Mucosa of descending colon (tissue), 3 donors: Measurements from ENCODE around the gene PIK3AP1. TPM values are rescaled to one million over a fixed set of nuclear protein-coding genes. Genes with fewer than 3 reads are reported as not detected.
A peak's percentile ranks its signal among the peaks of the same experiment; 100 is the strongest.

Experiments used
- ATAC-seq: fragments of 200-7000 bp; cut with Tn5 transposase; one replicate; pipeline ENCODE4 v1.9.1; 2020; ENCODE audit warnings: mild to moderate bottlenecking, moderate library complexity
- DNase-seq, 3 donors: peaks; one replicate each; pipeline ENCODE4 v3.0.0-alpha.2; 2020
- H3K36me3 ChIP-seq: fragments of 200-600 bp; one replicate; pipeline ENCODE4 v1.8.0; 2021; ENCODE audit warnings: low read depth, mild to moderate bottlenecking
- H3K4me1 ChIP-seq: fragments of 200-600 bp; one replicate; pipeline ENCODE4 v1.8.0; 2021; ENCODE audit warnings: low read depth, mild to moderate bottlenecking
- H3K4me3 ChIP-seq: fragments of 200-600 bp; one replicate; pipeline ENCODE4 v1.8.0; 2021; ENCODE audit warnings: mild to moderate bottlenecking
- H3K9me3 ChIP-seq: fragments of 200-600 bp; one replicate; pipeline ENCODE4 v1.8.0; 2021; ENCODE audit warnings: mild to moderate bottlenecking
- intact Hi-C, 2 donors: fragments of 100-400 bp; cut with DNase I in 1 of 2; cut with micrococcal nuclease in 1 of 2; formaldehyde crosslinking; loops; one replicate each; pipeline versions ENCODE4 v1.11.0 to v1.11.1; 2022; cut with DNase I, micrococcal nuclease
- long read RNA-seq, 2 donors: library from polyadenylated mRNA; unstranded; transcript quantifications; one replicate each; pipeline ENCODE4 v2.0.0, GENCODE V29; 2019 to 2021
- total RNA-seq, 3 donors: library from RNA; stranded (reverse); fragmentation: NEBNext Ultra II Directional in 2 of 3; extraction: Animal tissue kit (Norgen Biotek cat#: 25700) in 2 of 3; gene quantifications; one replicate each; pipeline versions ENCODE4 v1.2.1 to v1.2.4, GENCODE V29; 2021 to 2023
- TF ChIP-seq, protein P1 (sequence below): fragments of 200-600 bp; IDR thresholded peaks from one replicate; pipeline ENCODE4 v1.8.0; 2022; ENCODE audit warnings: antibody characterized with exemption, mild to moderate bottlenecking
- donor health status: DM: no; HTN: no; CAD: no; lungs with moderate emphysema.
- donor health status: DM: no; HTN: no; CAD: no.
- donor health status: DM: no; HTN: yes; CAD: no.

PIK3AP1 gene, protein sequence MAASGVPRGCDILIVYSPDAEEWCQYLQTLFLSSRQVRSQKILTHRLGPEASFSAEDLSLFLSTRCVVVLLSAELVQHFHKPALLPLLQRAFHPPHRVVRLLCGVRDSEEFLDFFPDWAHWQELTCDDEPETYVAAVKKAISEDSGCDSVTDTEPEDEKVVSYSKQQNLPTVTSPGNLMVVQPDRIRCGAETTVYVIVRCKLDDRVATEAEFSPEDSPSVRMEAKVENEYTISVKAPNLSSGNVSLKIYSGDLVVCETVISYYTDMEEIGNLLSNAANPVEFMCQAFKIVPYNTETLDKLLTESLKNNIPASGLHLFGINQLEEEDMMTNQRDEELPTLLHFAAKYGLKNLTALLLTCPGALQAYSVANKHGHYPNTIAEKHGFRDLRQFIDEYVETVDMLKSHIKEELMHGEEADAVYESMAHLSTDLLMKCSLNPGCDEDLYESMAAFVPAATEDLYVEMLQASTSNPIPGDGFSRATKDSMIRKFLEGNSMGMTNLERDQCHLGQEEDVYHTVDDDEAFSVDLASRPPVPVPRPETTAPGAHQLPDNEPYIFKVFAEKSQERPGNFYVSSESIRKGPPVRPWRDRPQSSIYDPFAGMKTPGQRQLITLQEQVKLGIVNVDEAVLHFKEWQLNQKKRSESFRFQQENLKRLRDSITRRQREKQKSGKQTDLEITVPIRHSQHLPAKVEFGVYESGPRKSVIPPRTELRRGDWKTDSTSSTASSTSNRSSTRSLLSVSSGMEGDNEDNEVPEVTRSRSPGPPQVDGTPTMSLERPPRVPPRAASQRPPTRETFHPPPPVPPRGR
- total RNA-seq = 10 to 100 TPM; 10.4 to 19.8 (median 13.2) TPM
- long read RNA-seq, donor 1, full-length matches to known transcripts = 5 of 9 reads
- long read RNA-seq, donor 1, partial matches to known transcripts = 2 of 9 reads
- long read RNA-seq, donor 1, other reads (novel, unspliced or antisense) = 2 of 9 reads
- long read RNA-seq, donor 2 = 0 reads

DNA sequence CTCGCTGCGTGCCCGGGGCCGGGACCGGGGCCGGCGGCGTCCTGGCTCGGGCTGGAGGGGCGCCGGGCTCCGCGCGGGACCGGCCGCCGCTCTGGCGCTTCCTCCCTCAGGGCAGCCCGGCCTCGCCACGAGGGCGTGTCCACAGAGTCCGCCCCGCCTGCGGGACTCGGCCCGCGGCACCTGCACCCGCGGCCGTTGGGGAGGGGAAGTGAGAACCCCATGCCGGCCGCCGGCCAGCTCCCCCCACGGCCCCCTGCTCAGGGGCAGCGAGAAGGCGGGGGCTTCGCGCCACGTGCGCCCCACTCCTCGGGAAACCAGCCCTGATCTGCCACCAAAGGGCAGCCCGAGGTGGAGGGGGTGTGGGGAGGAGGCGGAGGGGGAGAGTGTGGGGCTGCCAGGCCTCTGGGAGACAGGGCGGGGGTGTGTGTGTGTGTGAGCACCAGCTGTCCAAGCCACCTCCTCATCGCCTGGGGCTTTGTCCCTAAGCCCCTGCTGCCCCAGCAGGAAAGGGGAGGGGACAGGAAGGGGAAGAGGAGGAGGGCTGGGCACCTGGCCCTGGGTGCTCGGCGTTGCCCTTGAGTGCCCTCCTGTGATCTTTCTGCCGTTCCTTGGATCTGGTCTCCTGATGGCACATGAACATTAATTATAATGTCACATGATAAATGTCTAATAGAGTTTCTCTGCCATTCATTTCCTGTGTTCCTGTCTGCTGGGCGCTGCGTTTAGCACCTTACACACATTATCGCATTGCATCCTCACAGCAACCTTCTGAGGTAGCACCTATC lies at the start of gene PIK3AP1:
Gene PIK3AP1, minus strand, starts transcription at position 93 of the 785 bp plus-strand sequence. CDS start 120 bp downstream, outside the sequence.
- intact Hi-C loops = no loop called here
- no peaks in the 10 kb centered on the region for H3K36me3 ChIP-seq
- ATAC-seq (peak; percentile 92), DNase-seq (peak; percentile 71 to 88 (median 86))
- H3K4me3 ChIP-seq = peak within 1 kb of the TSS; percentile 38
- peaks cover 13% of the 10 kb centered on the region for H3K4me1 ChIP-seq
- TF ChIP-seq, protein P1, sequence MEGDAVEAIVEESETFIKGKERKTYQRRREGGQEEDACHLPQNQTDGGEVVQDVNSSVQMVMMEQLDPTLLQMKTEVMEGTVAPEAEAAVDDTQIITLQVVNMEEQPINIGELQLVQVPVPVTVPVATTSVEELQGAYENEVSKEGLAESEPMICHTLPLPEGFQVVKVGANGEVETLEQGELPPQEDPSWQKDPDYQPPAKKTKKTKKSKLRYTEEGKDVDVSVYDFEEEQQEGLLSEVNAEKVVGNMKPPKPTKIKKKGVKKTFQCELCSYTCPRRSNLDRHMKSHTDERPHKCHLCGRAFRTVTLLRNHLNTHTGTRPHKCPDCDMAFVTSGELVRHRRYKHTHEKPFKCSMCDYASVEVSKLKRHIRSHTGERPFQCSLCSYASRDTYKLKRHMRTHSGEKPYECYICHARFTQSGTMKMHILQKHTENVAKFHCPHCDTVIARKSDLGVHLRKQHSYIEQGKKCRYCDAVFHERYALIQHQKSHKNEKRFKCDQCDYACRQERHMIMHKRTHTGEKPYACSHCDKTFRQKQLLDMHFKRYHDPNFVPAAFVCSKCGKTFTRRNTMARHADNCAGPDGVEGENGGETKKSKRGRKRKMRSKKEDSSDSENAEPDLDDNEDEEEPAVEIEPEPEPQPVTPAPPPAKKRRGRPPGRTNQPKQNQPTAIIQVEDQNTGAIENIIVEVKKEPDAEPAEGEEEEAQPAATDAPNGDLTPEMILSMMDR = no peak
- no peaks in the 10 kb centered on the region for H3K9me3 ChIP-seq

DNA sequence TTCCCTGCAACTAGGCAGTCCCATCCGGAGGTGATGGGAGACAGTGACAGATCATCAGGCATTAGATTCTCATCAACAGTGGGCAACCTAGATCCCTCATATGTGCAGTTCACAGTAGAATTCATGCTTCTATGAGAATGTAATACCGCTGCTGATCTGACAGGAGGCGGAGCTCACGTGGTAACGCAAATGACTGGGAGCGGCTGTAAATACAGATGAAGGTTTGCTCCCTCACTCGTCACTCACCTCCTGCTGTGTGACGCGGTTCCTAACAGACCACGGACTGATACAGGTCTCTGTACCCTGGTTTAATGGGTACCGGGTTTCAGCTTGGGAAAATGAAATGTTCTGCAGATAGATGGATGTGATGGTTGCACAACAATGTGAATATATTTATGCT lies 47.8 kb upstream of the PIK3AP1 start:
- Histone ChIP-seq H3K9me3 (peaks cover 8% of the 10 kb centered on the region), H3K4me1 (peaks cover 3% of the 10 kb centered on the region), H3K4me3 (no peak overlapping the region), H3K36me3 (no peaks in the 10 kb centered on the region)
- intact Hi-C loops = loop anchor here in 1 of 2 donors (5.0 kb wide), 1 partner anchor 64 kb away; the partner anchor contains the start of gene LCOR
- TF ChIP-seq, protein P1 = no peak
- DNase-seq = peak; percentile 55
- peak; percentile 49 for ATAC-seq

DNA sequence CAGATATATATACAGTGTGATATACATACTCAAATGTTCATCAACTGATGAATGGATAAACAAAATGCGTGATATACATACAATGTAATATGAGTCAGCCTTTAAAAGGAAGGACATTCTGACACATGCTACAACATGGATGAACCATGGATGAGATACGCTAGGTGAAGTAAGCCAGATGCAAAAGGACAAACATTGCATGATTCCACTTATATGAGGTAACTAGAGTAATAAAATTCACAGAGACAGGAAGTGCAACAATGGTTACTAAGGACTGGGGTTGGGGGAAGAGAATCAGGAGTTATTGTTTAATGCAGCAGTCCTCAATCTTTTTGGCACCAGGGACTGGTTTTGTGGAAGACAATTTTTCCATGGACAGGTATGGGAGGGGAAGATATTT lies 47.3 kb upstream of the PIK3AP1 start:
- DNase-seq (no peak), ATAC-seq (peak; percentile 84)
- intact Hi-C loops = loop anchor here in 1 of 2 donors (5.0 kb wide), 1 partner anchor 65 kb away; the partner anchor contains the start of gene LCOR
- H3K4me1 ChIP-seq = peaks cover 3% of the 10 kb centered on the region
- H3K4me3 ChIP-seq = no peak overlapping the region
- TF ChIP-seq, protein P1 = no peak
- H3K9me3 ChIP-seq = peaks cover 8% of the 10 kb centered on the region
- no peaks in the 10 kb centered on the region for H3K36me3 ChIP-seq

DNA sequence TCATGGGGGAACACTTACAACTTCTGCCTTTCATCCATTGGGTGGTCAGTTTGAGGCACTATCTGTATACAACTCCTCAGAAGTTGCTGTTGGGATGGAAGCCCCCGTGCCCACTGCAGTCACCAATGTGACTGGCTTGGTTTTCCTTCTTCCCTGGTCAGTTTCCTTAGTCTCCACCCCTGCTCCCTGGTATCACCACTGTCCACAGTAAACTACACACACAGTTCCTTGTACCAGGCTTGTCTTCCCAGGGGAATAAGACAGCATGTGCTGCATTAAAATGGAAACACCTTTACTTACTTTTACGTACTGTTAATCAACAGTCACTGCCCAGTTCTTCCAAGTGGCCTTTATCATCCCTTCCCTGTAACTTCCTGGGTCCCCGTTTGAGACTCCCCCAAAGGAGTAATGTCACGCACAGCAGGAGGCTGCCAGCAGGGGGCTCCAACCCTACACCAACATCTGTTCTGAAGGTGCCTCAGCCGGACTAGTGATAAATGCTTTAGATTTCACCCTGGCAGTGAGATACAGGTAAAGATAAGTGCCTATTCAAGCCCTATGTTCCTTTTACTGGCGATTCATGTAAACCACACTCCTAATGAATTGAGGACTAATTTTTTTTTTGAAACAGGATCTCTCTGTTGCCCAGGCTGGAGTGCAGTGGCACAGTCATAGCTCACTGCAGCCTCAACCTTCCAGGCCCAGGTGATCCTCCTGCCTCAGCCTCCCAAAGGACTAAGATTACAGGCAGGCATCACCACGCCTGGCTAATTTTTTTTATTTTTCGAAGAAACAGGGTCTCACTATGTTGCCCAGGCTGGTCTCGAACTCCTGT lies 45.3 kb upstream of the PIK3AP1 start:
- ATAC-seq (peak; percentile 87), DNase-seq (peak; percentile 81 to 94 (median 89))
- TF ChIP-seq, protein P1 = peak; percentile 74
- intact Hi-C loops = loop anchor here in 1 of 2 donors (5.0 kb wide), 1 partner anchor 67 kb away; the partner anchor contains the start of gene LCOR
- Histone ChIP-seq H3K36me3 (no peaks in the 10 kb centered on the region), H3K4me1 (peaks cover 3% of the 10 kb centered on the region), H3K9me3 (no peaks in the 10 kb centered on the region), H3K4me3 (no peak overlapping the region)
